NCI-H2107 (cell line): Measurements from ENCODE around the gene NKAIN4.
A peak's percentile ranks its signal among the peaks of the same experiment; 100 is the strongest.

Experiments
- DNase-seq: peaks from one replicate; lab custom pipeline; 2025; lab: John Stamatoyannopoulos, UW

NKAIN4 gene

DNA sequence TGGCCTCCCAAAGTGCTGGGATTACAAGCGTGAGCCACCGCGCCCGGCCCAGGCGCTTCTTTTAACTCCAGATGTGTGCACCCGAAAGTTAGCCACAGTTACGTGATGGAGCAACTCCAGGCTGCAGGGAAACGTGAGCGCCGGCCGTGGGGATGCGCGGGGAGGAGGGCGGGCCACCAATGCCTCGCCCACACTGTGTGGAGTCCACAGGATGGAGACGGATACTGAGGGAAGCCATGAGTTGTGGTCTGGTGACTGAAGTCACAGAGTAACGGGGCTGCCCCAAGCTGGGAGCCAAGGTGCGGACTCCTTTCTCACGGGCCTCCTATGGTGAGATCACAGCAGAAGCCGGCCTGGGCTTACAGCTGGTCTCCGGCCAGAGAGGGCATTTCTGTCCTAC is 61.5 kb downstream of the NKAIN4 start:
- no peak for DNase-seq

DNA sequence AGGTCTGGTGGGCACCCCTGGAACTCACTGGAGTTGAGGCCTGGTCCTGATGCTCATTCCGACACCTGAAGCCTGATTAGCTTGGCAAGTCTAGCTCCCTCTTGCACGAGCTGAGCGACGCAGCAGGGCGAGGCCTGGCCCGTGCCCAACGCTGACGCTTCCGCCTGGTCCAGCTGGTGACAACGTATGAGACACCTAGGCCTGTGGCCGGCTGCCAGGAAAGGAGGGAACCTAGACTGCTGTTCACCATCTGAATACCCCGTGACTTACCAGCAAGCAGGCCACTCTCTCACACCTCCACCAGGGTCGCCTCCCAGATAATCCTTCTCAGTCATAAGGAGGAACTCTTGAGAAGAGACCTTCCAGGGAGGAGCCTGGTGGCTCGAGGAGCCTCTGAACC is 62.9 kb downstream of the NKAIN4 start:
- DNase-seq: peak; percentile 92

DNA sequence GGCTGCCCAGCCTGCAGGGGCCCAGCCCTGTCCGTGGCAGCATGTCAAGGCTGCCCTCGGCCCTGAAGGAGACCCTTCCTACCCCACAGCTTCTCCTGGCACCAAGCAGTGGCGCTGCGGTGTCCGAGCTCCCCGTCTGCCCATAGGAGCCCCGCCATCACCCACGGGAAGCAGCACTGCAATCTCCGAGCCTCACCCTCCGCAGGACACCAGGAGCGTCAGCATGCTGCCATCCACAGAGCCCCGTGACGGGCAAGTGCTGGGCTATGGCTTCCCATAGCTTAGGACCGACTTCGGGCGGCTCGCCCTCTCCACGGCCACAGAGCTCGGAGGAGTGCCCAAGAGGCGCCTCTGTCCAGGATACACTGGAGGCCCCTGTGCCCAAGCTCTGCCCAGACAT is 63.4 kb downstream of the NKAIN4 start:
- DNase-seq: no peak
